ENCODE data around the gene CCDC38. TPM values are rescaled to one million over a fixed set of nuclear protein-coding genes. Genes with fewer than 3 reads are reported as not detected.

The CCDC38 gene
- total RNA-seq, 2 experiments from 2014 or later = 0.49 TPM; not detected in 1

Other genes with a start within 250 kb of the CCDC38 start
- not detected for gene NTN4, start 151.8 kb downstream of the CCDC38 start, total RNA-seq
- gene SNRPF, start 83.7 kb downstream of the CCDC38 start, total RNA-seq = 10 to 100 TPM; 57.4 to 59.9 TPM
- under 1 TPM; 0.52 to 0.69 TPM for gene AMDHD1, start 717 bp upstream of the CCDC38 start, total RNA-seq
- under 1 TPM; 0.31 to 0.32 TPM for gene HAL, start 53.7 kb upstream of the CCDC38 start, total RNA-seq
- 100 to 1,000 TPM; 125 TPM for gene LTA4H, start 93.0 kb upstream of the CCDC38 start, total RNA-seq

All from activated naive CD4-positive, alpha-beta T cell treated with anti-CD3 and anti-CD28 coated beads for 36 hours (primary cell).